H9 (cell line): ENCODE measurements around the gene NPC1. TPM values are rescaled to one million over a fixed set of nuclear protein-coding genes. Genes with fewer than 3 reads are reported as not detected.
"Not testable (repeated sequence)": the region's sequence is repeated elsewhere in the genome, so short reads cannot be mapped to it uniquely, and the experiment has no call there.

Source experiments
- DNase-seq: peaks from one replicate; pipeline ENCODE4 v3.0.0-alpha.2; 2017
- H2AFZ ChIP-seq: one replicate; pipeline ENCODE4 v1.6.1; 2013; ENCODE audit warnings: mild to moderate bottlenecking, low read length, control low read depth, moderate library complexity
- H2AK5ac ChIP-seq: 2 replicates; pipeline ENCODE4 v1.6.1; 2013; ENCODE audit warnings: low read length, control low read depth, mixed read lengths; ENCODE audit not compliant: insufficient read length
- H2BK120ac ChIP-seq: one replicate; pipeline ENCODE4 v1.6.1; 2013; ENCODE audit warnings: low read depth, mild to moderate bottlenecking, low read length, control low read depth, inconsistent platforms; ENCODE audit not compliant: poor library complexity, severe bottlenecking
- H2BK12ac ChIP-seq: 2 replicates; pipeline ENCODE4 v1.6.1; 2013; ENCODE audit warnings: low read length, control low read depth, mixed read lengths, low read depth; ENCODE audit not compliant: insufficient read length
- H2BK15ac ChIP-seq: 2 replicates; pipeline ENCODE4 v1.6.1; 2013; ENCODE audit warnings: low read depth, low read length, control low read depth
- H2BK20ac ChIP-seq: one replicate; pipeline ENCODE4 v1.6.1; 2013; ENCODE audit warnings: low read depth, mild to moderate bottlenecking, low read length, control low read depth, inconsistent platforms; ENCODE audit not compliant: poor library complexity, severe bottlenecking
- H2BK5ac ChIP-seq: 2 replicates; pipeline ENCODE4 v1.6.1; 2013; ENCODE audit warnings: low read length, control low read depth, mixed read lengths; ENCODE audit not compliant: insufficient read length
- H3K14ac ChIP-seq: 2 replicates; pipeline ENCODE4 v1.6.1; 2013; ENCODE audit warnings: low read length, control low read depth; ENCODE audit not compliant: insufficient read depth
- H3K18ac ChIP-seq: 2 replicates; pipeline ENCODE4 v1.6.1; 2013; ENCODE audit warnings: low read depth, mild to moderate bottlenecking, mixed read lengths, low read length, control low read depth; ENCODE audit not compliant: insufficient read length
- H3K23ac ChIP-seq: 2 replicates; pipeline ENCODE4 v1.6.1; 2013; ENCODE audit warnings: low read length, control low read depth, mixed read lengths, low read depth; ENCODE audit not compliant: insufficient read length
- H3K23me2 ChIP-seq: 2 replicates; pipeline ENCODE4 v1.6.1; 2013; ENCODE audit warnings: low read depth, mild to moderate bottlenecking, mixed read lengths, low read length, control low read depth; ENCODE audit not compliant: insufficient read length, poor library complexity, severe bottlenecking
- H3K27ac ChIP-seq: 2 replicates; pipeline ENCODE4 v1.5.1; 2013; ENCODE audit warnings: low read length, control low read depth, mixed read lengths, low read depth; ENCODE audit not compliant: insufficient read length
- H3K27me3 ChIP-seq: 2 replicates; pipeline ENCODE4 v1.6.1; 2013; ENCODE audit warnings: low read length, control low read depth, inconsistent platforms; ENCODE audit not compliant: insufficient read depth
- H3K4ac ChIP-seq: 2 replicates; pipeline ENCODE4 v1.6.1; 2013; ENCODE audit warnings: low read depth, mild to moderate bottlenecking, control low read depth, inconsistent platforms, low read length, moderate library complexity
- H3K4me1 ChIP-seq: 2 replicates; pipeline ENCODE4 v1.6.1; 2013; ENCODE audit warnings: low read length, control low read depth, inconsistent platforms; ENCODE audit not compliant: insufficient read depth
- H3K4me2 ChIP-seq: 2 replicates; pipeline ENCODE4 v1.6.1; 2013; ENCODE audit warnings: low read length, control low read depth, mixed read lengths; ENCODE audit not compliant: insufficient read length, insufficient read depth
- H3K56ac ChIP-seq: 2 replicates; pipeline ENCODE4 v1.6.1; 2013; ENCODE audit warnings: low read depth, mild to moderate bottlenecking, mixed read lengths, low read length, control low read depth; ENCODE audit not compliant: insufficient read length
- H3K79me1 ChIP-seq: 2 replicates; pipeline ENCODE4 v1.6.1; 2013; ENCODE audit warnings: low read depth, mild to moderate bottlenecking, moderate library complexity, low read length, control low read depth, inconsistent platforms; ENCODE audit not compliant: insufficient read depth, poor library complexity, severe bottlenecking
- H3K79me2 ChIP-seq: 2 replicates; pipeline ENCODE4 v1.6.1; 2013; ENCODE audit warnings: low read length, control low read depth, inconsistent platforms; ENCODE audit not compliant: insufficient read depth
- H3K9ac ChIP-seq: 2 replicates; pipeline ENCODE4 v1.6.1; 2013; ENCODE audit warnings: low read length, control low read depth, mixed read lengths; ENCODE audit not compliant: insufficient read length; ENCODE audit errors: extremely low read depth
- H3K9me3 ChIP-seq: one replicate; pipeline ENCODE4 v1.6.1; 2013; ENCODE audit warnings: low read depth, low read length, inconsistent platforms; ENCODE audit not compliant: control insufficient read depth
- H3T11ph ChIP-seq: one replicate; pipeline ENCODE4 v1.6.1; 2013; ENCODE audit warnings: mild to moderate bottlenecking, low read length, control low read depth, inconsistent platforms
- H4K20me1 ChIP-seq: one replicate; pipeline ENCODE4 v1.6.1; 2013; ENCODE audit not compliant: control insufficient read depth, insufficient read length, insufficient read depth
- H4K5ac ChIP-seq: 2 replicates; pipeline ENCODE4 v1.6.1; 2013; ENCODE audit warnings: low read depth, mild to moderate bottlenecking, mixed read lengths, low read length, control low read depth; ENCODE audit not compliant: insufficient read length
- H4K8ac ChIP-seq: replicated peaks from 2 replicates; pipeline ENCODE4 v1.6.1; 2013; ENCODE audit warnings: low read length, control low read depth, mixed read lengths, low read depth; ENCODE audit not compliant: insufficient read length
- H4K91ac ChIP-seq: 2 replicates; pipeline ENCODE4 v1.6.1; 2013; ENCODE audit warnings: low read depth, mild to moderate bottlenecking, moderate library complexity, mixed read lengths, low read length, control low read depth; ENCODE audit not compliant: insufficient read length
- H3K27ac Mint-ChIP-seq, 3 experiments: 2 replicates in 2 of 3; 3 replicates in 1 of 3; pipeline ENCODE4 v1.8.0; 2020 to 2021; ENCODE audit warnings: mixed read lengths in 3 of 3, mild to moderate bottlenecking in 1 of 3, moderate library complexity in 1 of 3
- H3K27me3 Mint-ChIP-seq: 2 replicates; pipeline ENCODE4 v1.8.0; 2021; ENCODE audit warnings: low read depth, mild to moderate bottlenecking, moderate library complexity, mixed read lengths
- H3K36me3 Mint-ChIP-seq, 3 experiments: 2 replicates in 2 of 3; 3 replicates in 1 of 3; pipeline ENCODE4 v1.8.0; 2020 to 2021; ENCODE audit warnings: low read depth in 3 of 3, mixed read lengths in 3 of 3; ENCODE audit not compliant: insufficient read depth in 1 of 3
- H3K4me1 Mint-ChIP-seq, 2 experiments: 2 replicates each; pipeline ENCODE4 v1.8.0; 2020; ENCODE audit warnings: mixed read lengths in 2 of 2
- H3K4me3 Mint-ChIP-seq, 2 experiments: 2 replicates in 1 of 2; 3 replicates in 1 of 2; pipeline ENCODE4 v1.8.0; 2020 to 2021; ENCODE audit warnings: mild to moderate bottlenecking in 2 of 2, mixed read lengths in 2 of 2, moderate library complexity in 1 of 2
- H3K9me3 Mint-ChIP-seq, 2 experiments: 2 replicates in 1 of 2; 3 replicates in 1 of 2; pipeline ENCODE4 v1.8.0; 2020; ENCODE audit warnings: mild to moderate bottlenecking in 2 of 2, mixed read lengths in 2 of 2, moderate library complexity in 1 of 2
- WGBS: extraction: QIAGEN DNeasy Blood & Tissue Kit; methylation state at CpG from one replicate; pipeline ENCODE4 v1.1.7; 2013; ENCODE audit warnings: missing lambda C conversion rate, low lambda C conversion rate, mixed read lengths; ENCODE audit not compliant: insufficient read length; ENCODE audit errors: extremely low coverage; 5-methylcytosine and 5-hydroxymethylcytosine counted together
- total RNA-seq: library from RNA; stranded (reverse); gene quantifications from 2 replicates; pipeline ENCODE4 v1.2.1, GENCODE V29; 2021
- TF ChIP-seq, protein P1 (sequence below): fragments of 200-600 bp; sonication (generic); conservative IDR thresholded peaks from 3 replicates; pipeline ENCODE4 v1.8.0; 2021; ENCODE audit warnings: antibody characterized with exemption, mild to moderate bottlenecking

The NPC1 gene
- total RNA-seq, 1 experiment from 2014 or later: 24.2 TPM

DNA sequence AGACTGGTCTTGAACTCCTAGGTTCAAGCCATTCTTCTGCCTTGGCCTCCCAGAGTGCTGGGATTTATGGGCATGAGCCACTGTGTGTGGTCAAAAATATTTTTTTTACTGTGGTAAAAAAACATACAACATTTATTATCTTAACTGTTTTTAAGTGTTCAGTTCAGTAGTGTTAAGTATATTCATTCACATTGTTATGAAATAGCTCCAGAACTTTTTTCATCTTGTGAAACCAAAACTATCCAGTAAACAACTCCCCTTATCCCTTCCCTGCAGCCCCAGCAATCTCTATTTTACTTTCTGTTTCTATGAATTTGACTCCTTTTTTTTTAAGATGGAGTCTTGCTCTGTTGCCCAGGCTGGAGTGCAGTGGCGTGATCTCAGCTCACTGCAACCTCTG is 73.7 kb downstream of the NPC1 start:
- H4K20me1 ChIP-seq: no peaks in the 10 kb centered on the region
- H3K4me2 ChIP-seq: no peak overlapping the region
- Mint-ChIP-seq H3K4me3 (no peak overlapping the region), H3K27me3 (no peaks in the 10 kb centered on the region), H3K4me1 (peaks cover 0 to 5% of the 10 kb centered on the region in 2 experiments; a peak in 1 of 4 replicates), H3K27ac (peak overlapping the region in 1 of 3 experiments; percentile 74; a peak in 1 of 7 replicates), H3K36me3 (peaks cover 13 to 47% (median 26%) of the 10 kb centered on the region in 3 experiments; a peak in 6 of 7 replicates), H3K9me3 (no peaks in the 10 kb centered on the region)
- H2BK15ac ChIP-seq: no peak overlapping the region
- H3K23ac ChIP-seq: no peak overlapping the region
- H3K79me1 ChIP-seq: no peaks in the 10 kb centered on the region
- H2BK12ac ChIP-seq: no peak overlapping the region
- H2AK5ac ChIP-seq: no peak overlapping the region
- no peaks in the 10 kb centered on the region for H3K9me3 ChIP-seq
- H3K23me2 ChIP-seq: no peaks in the 10 kb centered on the region
- no peaks in the 10 kb centered on the region for H3K79me2 ChIP-seq
- TF ChIP-seq, protein P1, sequence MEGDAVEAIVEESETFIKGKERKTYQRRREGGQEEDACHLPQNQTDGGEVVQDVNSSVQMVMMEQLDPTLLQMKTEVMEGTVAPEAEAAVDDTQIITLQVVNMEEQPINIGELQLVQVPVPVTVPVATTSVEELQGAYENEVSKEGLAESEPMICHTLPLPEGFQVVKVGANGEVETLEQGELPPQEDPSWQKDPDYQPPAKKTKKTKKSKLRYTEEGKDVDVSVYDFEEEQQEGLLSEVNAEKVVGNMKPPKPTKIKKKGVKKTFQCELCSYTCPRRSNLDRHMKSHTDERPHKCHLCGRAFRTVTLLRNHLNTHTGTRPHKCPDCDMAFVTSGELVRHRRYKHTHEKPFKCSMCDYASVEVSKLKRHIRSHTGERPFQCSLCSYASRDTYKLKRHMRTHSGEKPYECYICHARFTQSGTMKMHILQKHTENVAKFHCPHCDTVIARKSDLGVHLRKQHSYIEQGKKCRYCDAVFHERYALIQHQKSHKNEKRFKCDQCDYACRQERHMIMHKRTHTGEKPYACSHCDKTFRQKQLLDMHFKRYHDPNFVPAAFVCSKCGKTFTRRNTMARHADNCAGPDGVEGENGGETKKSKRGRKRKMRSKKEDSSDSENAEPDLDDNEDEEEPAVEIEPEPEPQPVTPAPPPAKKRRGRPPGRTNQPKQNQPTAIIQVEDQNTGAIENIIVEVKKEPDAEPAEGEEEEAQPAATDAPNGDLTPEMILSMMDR: no peak
- H3K56ac ChIP-seq: no peak overlapping the region
- H4K8ac ChIP-seq: no peak overlapping the region
- no peak overlapping the region for H2BK20ac ChIP-seq
- H4K91ac ChIP-seq: no peak overlapping the region
- no peaks in the 10 kb centered on the region for H3K4me1 ChIP-seq
- H4K5ac ChIP-seq: no peak overlapping the region
- H3K27ac ChIP-seq: no peak overlapping the region
- H3T11ph ChIP-seq: no peak overlapping the region
- no peak overlapping the region for H2BK120ac ChIP-seq
- no peak overlapping the region for H3K9ac ChIP-seq
- no peak overlapping the region for H2AFZ ChIP-seq
- H3K18ac ChIP-seq: no peak overlapping the region
- H3K4ac ChIP-seq: no peak overlapping the region
- no peak overlapping the region for H2BK5ac ChIP-seq
- no peak for DNase-seq
- H3K14ac ChIP-seq: no peak overlapping the region
- H3K27me3 ChIP-seq: no peaks in the 10 kb centered on the region
- no CpG with 5 or more reads among the region's 1 CpG for WGBS

DNA sequence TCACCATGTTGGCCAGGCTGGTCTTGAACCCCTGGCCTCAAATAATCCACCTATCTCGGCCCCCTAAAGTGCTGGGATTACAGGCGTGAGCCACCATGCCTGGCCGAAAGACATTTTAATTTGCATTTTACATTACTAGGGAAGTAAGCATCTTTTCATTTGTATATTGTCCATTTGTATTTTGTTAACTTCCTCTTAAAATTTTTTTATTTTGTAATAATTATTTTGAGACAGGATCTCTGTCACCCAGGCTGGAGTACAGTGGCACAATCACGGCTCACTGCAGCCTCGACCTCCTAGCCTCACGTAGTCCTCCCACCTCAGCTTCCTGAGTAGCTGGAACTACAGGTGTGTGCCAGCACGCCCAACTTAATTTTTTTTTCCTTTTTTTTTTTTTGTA is 74.1 kb downstream of the NPC1 start:
- H3K18ac ChIP-seq, H3K27me3 ChIP-seq, H3K23me2 ChIP-seq, H3K79me1 ChIP-seq, H3K4me3 Mint-ChIP-seq, H3K9me3 Mint-ChIP-seq, H2BK20ac ChIP-seq, H3K4me2 ChIP-seq, H3K9ac ChIP-seq, H3K4ac ChIP-seq, H2AK5ac ChIP-seq, H2BK120ac ChIP-seq, H3K23ac ChIP-seq, H2BK15ac ChIP-seq, H2BK12ac ChIP-seq, H4K20me1 ChIP-seq, DNase-seq, H3T11ph ChIP-seq, H3K79me2 ChIP-seq, H3K56ac ChIP-seq, H3K27ac ChIP-seq, H3K4me1 ChIP-seq, H3K9me3 ChIP-seq, H3K14ac ChIP-seq, H4K91ac ChIP-seq, H4K8ac ChIP-seq, H3K4me1 Mint-ChIP-seq, H4K5ac ChIP-seq, H3K27me3 Mint-ChIP-seq, H2AFZ ChIP-seq, H2BK5ac ChIP-seq: not testable (repeated sequence)
- WGBS: no CpG with 5 or more reads among the region's 7 CpGs
- Mint-ChIP-seq H3K36me3 (peaks cover 13 to 42% (median 24%) of the 10 kb centered on the region in 3 experiments; a peak in 6 of 7 replicates), H3K27ac (peak overlapping the region in 1 of 3 experiments; percentile 74; a peak in 1 of 7 replicates)
